GM21717 (cell line): ENCODE data around the gene TPCN1.

ENCODE experiments used
- ATAC-seq: cut with Tn5 transposase; IDR thresholded peaks from one replicate; pipeline ENCODE4 v1.9.1; 2021; ENCODE audit warnings: mild to moderate bottlenecking, moderate library complexity; ENCODE audit not compliant: unreplicated experiment

TPCN1 gene

DNA sequence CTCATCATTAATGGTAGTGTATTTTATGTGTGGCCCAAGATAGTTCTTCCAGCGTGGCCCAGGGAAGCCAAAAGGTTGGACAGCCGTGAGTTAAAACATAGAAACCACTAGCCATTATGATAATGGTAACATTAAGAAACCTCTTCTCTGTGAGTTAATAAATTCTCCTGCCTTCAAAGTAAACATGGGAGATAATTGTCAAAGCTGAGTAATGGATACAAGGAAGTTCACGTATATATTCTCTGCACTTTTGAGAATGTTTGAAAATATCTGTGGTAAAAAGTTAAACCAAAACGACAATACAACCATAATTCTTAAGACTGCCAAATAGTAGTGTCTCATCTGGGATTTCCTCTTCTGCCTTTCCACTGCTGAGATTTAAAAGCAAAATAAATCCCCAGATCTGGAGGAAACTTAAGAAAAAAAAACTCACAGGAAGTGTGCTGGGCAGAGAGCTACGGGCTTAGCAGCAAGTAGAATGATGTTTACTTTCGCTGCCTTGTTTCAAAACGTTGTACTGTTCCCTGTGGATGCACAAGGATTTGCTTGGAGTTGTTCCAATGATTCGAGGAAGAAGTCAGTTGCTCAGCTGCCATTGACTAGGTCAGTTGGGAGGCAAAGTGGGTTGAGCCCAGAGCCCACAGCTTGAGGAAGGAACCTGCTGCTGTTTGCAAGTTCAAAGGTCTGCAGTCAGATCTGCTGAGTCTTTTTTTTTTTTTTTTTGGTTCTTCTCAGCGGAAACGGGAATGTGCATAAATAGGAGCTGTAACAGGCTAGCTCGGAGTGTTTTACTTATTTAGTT is 1.7 kb downstream of the TPCN1 start:
- ATAC-seq = no peak

DNA sequence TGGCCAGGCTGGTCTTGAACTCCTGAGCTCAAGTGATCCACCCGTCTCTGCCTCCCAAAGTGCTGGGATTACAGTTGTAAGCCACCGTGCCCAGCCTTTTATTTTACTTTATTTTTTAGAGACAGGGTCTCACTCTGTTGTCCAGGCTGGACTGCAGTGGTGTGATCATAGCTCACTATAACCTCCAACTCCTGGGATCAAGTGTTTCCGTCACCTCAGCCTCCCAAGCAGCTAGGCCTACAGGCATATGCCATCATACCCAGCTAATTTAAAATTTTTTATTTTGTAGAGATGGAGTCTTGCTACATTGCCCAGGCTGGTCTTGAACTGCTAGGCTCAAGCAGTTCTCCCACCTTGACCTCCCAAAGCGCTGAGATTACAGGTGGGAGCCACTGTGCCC is 3.7 kb downstream of the TPCN1 start:
- ATAC-seq = no peak

DNA sequence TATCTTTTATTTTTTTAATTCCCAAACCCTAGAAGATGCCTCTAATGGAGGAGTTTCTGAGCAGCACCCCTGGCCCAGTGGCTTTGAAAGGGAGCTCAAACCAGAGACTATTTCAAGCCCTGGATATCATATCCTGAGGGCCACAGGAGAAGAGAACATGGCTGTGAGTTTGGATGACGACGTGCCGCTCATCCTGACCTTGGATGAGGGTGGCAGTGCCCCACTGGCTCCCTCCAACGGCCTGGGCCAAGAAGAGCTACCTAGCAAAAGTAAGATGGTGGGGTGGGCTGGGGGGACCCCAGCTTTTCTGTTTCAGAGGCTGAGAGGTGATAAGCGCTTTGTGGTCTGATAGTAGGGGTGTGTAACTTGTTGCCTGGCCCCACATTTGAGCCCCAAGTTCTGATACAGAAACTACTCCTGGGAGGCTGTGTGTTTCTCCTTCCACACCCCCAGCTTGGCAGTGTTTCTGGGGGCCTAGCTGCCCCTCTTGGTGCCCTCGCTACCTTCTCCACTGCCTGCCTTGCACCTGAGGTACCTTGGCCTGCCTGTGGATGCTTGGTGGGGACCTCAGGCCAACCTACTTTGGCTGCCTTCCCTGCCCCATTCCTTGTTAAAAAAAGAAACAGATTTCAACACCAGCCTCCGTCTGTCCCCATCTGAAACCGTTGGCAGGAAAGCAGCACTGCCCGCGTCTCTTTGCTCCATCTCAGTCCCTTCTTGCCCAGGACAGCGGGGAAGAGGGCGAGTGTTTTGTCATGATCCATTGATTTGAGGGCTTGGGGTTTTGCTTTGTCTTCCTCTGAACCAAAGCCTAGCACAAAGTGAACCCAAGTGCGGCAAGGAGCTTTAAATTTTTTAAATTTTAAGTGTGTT is 5.7 kb downstream of the TPCN1 start:
- no peak for ATAC-seq

DNA sequence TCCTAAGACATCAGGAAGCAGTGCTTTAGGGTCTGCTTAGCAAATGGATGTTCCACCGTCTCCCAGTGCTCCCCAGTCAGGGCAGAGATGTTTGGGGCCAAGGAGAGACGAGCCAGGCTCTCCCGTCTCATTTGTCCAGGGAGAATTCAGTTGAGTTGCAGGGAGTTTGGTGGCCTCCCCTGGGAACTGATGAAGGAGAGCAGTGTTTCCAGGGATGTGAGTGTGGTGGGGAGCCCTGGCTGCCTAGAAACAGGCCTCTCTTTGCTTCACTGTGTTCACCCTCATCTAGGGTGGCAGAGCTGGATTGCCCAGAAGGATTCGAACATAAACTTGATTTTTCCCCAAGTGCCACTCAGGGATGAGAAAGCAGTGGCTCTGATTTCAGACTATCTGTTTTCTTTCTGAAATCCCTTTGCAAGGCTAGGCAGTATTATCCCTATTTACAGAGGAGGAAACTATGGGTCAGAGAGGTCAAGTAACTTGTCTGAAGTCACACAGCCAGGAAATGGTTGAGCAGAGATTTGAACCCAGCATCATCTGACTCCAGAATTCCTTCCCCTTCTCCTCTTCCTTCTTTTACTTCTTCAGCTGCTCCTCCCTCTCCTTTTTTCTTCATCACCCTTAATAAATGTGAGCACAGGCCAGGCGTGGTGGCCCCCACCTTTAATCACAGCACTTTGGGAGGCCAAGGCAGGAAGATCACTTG is 6.6 kb downstream of the TPCN1 start:
- ATAC-seq = no peak

DNA sequence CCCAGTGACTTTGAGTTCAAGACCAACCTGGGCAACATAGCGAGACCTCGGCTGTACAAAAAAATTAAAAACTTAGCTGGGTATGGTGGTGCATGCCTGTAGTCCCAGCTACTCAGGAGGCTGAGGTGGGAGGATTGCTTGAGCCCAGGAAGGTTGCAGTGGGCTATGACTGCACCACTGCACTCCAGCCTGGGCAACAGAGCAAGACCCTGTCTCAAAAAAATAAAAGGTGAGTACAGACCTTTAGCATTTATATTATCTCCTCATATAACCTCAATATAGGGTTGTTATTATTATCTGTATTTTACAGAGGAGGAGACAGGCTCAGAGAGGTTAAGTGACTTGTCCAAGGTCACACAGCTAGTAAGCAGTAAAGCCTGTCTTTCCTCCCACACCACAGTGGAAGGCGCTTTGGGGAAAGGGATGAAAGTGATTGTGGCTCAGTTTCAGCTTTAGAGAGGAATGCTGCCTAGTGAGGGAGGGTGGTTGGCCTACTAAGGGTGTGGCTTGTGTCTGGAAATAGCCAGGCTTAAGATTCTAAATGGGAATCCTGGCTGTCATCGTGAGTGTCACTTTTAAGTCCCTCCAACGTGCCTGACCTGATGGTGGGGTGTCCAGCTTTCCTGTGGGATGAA is 7.2 kb downstream of the TPCN1 start:
- ATAC-seq = no peak

DNA sequence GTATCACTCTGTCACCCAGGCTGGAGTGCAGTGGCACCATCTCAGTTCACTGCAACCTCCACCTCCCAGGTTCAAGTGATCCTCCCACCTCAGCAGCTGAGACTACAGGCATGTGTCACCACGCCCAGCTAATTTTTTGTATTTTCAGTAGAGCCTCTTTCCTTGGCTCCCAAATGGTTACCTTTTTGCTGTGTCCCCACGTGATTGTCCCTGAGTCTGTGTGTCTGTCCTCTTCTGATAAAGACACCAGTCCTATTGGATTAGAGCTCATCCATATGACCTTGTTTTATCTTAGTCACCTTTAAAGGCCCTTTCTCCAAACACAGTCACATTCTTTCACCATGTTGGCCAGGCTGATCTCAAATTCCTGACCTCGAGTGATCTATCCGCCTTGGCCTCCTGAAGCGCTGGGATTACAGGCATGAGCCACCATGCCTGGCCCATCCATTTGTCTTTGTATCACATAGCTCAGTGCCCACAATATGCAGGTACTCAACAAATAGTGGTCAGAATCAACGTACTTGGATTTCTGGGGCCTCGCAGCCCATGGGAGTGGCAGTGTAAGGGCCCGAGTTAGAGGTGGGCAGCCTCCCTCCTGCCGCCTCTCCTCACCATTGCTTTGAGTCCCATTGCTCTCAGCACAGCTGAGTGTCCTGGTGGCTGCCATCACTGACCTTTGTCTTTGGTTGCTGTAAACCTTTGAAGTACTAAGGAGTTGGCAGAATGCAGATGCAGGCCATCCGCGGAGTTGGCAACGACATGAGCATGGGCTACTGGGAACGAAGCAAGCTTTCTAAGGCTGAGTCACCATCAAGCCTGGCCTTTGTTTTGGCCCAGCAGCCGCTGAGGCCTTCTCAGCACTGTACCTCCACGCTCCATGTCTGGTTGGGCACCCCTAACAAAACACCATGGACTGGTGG is 9.3 kb downstream of the TPCN1 start:
- peak; percentile 1 for ATAC-seq

DNA sequence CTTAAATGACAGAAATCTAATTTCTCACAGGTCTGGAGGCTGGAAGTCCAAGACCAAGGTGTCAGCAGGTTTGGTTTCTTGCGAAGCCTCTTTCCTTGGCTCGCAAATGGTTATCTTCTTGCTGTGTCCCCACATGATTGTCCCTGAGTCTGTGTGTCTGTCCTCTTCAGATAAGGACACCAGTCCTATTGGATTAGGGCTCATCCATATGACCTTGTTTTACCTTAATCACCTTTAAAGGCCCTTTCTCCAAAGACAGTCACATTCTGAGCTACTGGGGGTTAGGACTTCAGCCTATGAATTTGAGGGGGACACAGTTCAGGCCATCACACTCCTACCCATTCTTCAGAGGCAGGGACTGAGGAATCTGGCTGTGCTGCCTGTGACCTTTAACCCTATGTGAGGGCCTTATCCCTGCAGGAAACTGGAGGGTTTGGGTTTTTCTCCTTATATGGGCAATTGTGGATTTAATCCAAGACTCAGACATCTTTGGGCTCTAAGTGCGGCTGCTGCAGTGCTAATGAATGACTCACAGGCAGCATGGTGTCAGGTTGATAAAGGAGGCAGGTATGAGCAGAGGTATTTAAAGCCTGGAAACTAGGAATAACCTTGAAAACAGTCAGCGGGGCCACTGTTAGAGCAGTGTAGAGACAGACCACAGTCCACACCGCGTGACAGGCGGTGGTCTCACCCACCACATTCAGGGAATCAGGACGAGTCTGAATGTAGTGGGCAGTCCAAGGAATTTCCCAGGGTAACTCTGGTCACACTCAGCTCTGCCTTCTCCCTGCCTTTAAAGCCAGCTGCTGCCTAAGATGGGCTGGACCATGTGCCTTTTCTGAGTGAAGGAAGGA is 10.2 kb downstream of the TPCN1 start:
- no peak for ATAC-seq

DNA sequence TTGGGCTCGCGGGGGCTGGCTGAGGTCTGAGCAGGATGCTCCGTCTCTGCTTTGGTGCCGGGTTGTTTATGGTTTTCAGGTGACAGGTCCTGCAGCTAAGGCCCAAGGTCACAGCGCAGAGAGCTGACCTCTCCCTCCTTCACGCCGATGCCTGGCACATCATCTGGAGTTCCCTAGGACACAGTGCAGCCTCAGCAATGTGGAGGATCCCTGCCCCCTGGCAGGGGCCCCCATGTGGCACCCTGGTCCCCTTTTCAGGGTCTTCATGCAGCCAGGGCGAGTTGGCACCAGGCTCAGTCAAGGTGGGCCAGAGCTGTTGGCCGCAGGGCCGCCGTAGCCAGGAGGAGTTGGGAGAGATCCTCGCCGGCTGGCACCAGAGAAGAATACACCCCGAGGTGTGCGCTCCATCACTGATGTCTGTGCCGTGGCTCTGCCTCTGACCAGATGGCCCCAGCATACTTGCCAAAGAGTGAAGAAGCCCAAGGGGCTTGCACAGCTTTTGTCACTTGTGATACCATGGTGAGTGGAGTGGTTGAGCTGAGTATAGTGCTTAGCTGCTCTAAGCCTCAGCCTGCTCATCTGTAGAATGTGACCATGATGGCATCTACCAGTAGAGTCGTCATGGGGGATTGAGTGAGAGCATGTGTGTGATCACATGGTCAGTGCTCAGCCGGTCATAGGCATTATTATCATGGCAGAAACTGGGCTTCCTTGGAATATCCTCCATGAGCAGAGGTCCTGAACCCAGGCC is 11.0 kb downstream of the TPCN1 start:
- no peak for ATAC-seq

DNA sequence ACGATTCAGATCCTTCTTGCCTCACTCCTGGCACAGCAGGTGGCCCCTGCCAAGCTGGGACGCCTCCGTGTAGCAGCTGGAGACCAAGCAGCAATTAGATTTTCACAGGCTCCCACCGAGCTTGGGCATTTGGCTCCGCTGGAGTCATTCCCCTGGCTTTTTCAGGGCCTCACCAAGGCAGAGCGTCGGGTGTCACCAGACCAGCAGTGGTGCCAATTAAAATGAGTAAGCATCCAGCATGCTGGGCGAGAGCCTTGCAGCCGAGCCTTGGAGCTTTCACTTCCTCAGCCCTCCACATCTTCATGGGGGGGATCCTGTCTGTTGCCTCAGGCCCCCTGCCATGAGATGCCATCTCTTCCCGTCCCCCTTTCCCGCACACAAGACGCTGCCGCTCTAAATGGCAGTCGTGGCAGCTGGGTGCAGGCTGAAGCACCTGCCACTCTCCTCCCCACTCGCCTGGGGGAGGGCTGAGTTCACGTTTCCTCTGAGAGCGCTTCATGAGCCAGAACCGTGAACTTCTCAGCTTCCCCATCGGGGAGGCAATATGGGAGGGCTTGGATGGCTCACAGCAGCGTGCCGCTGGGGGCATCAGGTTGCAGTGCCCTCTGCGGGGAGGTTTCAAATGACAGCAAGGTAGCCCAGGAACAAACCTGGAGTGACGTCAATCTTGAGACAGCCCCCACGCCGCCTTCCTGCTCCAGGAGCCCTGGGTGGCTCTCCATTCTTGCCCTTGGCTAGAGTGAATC is 11.7 kb downstream of the TPCN1 start:
- peak; percentile 70 for ATAC-seq

DNA sequence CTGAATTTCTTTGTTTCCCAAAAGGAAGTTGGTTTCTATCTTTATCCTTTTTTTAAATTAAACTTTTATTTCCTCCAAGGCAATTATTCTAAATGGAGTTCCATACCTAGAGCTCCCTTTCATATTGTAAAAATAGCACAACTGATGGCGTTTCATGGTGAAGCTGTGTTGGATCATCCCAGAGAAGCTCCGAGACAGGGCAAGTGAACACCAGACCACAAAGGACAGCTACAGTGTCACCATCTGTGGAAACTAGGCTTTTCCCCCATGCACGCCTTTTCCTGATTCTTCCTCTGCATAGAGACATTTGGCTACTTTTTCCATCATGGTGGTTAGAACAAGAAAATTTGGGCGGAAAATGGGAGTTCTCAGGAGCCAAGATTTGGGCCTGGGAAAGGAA is 12.7 kb downstream of the TPCN1 start:
- ATAC-seq = no peak

DNA sequence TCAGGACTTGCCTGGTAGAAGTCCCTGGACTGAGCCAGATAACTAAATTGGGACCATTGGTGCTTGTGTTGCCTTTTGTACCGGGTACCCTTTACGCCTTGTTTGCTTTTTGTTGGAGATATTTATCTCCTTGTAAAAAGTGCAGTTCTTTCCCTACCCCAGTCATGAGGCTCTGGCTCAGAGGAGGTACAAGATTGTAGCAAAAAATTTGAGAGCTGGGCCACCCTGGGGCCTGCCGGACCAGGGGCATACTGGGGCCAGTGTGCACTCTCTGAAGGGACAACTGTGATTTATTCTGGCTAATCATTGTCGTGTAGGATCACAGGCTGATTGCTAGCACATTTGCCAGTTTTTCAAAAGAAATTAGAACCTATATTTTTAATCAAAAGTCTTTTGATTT is 13.2 kb downstream of the TPCN1 start:
- ATAC-seq = no peak

DNA sequence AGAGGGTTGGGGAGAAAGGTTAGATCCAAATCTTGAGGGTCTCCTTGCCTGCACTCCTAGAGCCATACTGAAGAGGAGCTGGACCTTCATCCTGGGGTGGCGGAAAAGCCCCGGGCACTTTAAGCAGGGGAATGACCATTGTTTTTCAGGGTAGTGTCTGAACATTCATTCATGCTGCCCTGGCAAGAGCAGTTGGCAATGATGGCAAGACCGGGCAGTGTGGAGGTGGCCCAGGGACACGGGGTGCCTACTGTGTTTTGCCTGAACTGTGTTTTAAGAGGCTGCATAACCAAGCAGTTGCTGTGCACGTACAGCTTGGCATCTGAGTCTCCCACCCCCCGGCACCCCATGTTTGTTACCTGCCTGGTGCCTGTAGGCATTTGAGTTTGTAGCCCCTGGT is 14.7 kb downstream of the TPCN1 start:
- ATAC-seq = no peak

DNA sequence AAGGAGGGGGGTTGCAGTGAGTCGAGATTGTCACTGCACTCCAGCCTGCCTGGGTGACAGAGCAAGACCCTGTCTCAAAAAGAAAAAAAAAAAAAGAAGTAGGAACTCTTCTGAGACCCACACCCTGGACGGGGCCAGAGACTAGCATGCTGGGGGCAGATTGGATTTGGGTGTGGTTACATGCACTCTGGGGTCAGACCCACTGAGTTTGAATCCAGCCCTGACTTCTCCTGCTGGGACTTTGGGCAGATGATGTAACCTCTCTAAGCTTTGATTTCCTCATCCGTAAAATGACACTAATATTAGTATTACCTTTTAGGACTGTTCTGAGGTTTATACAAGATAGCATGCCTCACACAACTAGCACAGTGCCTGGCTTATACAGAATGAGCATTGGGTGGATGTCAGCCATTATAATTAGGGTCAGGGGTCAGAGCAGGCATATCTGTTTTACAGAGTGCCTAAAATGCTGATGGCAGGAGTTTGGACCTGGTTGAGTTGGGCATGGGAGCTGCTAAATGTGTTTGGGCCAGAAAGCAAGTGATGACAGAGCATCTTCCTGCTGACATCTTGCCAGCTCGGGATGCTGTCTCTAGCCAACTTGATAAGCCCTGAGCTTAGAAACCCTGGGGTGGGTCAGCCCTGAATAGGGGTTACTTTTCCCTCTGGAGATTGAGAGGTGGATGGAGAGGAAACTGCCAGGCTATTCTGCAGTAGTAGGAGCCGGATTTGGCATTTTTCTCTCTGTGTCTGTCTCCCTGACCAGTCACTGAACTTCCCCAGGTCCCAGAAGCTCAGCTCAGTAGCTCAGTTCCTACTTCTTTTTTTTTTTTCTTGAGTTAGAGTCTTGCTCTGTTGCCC is 15.5 kb downstream of the TPCN1 start:
- ATAC-seq = no peak

DNA sequence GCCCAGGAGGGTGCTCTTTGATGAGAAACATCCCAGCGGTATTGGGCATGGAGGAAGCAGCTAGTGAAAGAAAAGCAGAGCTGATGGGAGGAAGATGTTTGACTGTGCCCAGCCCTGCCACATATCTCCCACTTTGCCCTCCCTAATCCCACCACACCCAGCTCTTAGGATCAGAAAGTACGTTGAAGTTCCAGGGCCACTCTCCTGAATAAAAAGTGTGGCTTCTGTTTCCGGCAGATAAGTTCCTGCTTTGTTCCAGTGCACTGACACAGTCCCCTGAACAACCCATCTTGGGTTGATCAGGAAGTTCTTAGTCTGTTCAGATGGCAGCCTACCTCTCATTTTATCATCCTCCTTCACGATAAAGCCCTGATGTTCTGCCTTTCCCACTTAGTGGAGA is 16.5 kb downstream of the TPCN1 start:
- no peak for ATAC-seq

DNA sequence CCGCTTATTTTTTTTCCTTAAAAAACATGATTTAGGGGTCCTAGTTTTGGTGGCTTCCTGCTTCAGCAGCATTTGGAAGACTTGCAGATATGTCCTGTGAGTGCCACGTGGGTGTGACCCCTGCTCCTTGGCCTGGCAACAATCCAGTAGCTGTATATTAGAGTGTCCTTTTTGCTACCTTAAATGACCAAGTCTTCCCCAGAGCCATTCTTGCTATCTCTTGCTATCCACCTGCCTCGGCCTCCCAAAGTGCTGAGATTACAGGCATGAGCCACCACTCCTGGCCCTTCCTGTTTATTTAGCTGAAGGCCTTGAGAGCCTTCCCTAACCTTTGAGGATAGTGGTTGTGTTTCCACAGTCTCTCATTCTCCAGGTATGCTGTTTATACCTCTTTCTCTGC is 17.0 kb downstream of the TPCN1 start:
- no peak for ATAC-seq

DNA sequence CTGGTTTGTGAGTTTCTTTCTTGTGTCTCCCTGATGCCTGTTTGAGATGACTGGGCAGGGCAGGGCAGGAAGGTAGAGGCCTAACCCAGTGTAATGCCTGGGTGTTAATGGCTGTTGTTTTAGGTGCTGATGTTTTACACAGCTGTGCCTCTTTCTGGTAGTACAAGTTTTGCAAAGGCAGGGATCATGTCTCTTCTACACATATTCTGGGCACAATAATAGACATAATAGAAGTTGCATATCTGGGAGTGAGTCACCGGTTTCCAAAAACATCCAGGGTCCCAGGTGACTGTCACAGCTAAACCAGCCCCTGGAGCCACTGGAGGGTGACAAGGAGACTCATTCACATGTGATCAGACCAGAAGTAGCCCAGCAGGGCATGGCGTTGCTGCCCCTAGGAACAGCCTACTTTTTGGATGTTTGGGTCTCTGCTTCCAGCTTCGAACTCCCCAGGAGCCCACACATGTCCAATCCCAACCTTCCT is 18.1 kb downstream of the TPCN1 start:
- no peak for ATAC-seq
